Esophagus (tissue), 2 donors: Measurements from ENCODE around the gene F9. TPM values are rescaled to one million over a fixed set of nuclear protein-coding genes. Genes with fewer than 3 reads are reported as not detected.

Experiments
- H3K27ac ChIP-seq, 2 donors: one replicate each; pipeline ENCODE4 v1.5.1; 2013; ENCODE audit warnings: low read depth in 2 of 2, mild to moderate bottlenecking in 2 of 2, inconsistent platforms in 1 of 2, low read length in 1 of 2, moderate library complexity in 1 of 2
- H3K27me3 ChIP-seq, 2 donors: one replicate each; pipeline ENCODE4 v1.6.1; 2013; ENCODE audit warnings: low read length in 2 of 2, control low read depth in 1 of 2, mild to moderate bottlenecking in 1 of 2; ENCODE audit not compliant: insufficient read depth in 2 of 2, control insufficient read depth in 1 of 2
- H3K36me3 ChIP-seq, 2 donors: one replicate each; pipeline ENCODE4 v1.6.1; 2013; ENCODE audit warnings: low read length in 1 of 2; ENCODE audit not compliant: control insufficient read depth in 2 of 2, insufficient read depth in 2 of 2
- H3K4me1 ChIP-seq, 2 donors: one replicate each; pipeline ENCODE4 v1.6.1; 2013; ENCODE audit warnings: low read length in 1 of 2; ENCODE audit not compliant: control insufficient read depth in 2 of 2, insufficient read depth in 2 of 2
- H3K4me3 ChIP-seq, 2 donors: one replicate each; pipeline ENCODE4 v1.5.1; 2013; ENCODE audit warnings: low read length in 2 of 2, mild to moderate bottlenecking in 2 of 2, low read depth in 1 of 2, moderate library complexity in 1 of 2
- H3K9me3 ChIP-seq, 2 donors: one replicate each; pipeline ENCODE4 v1.6.1; 2013; ENCODE audit warnings: mild to moderate bottlenecking in 2 of 2, low read depth in 1 of 2, low read length in 1 of 2, moderate library complexity in 1 of 2; ENCODE audit not compliant: control insufficient read depth in 2 of 2, insufficient read depth in 1 of 2
- WGBS, 2 donors: extraction: QIAGEN DNeasy Blood & Tissue Kit; methylation state at CpG; one replicate each; pipeline ENCODE4 v1.1.7; 2013; 5-methylcytosine and 5-hydroxymethylcytosine counted together
- polyA plus RNA-seq, 2 donors: library from polyadenylated mRNA; stranded (reverse); fragments of 200-250 nt; gene quantifications; one replicate each; pipeline ENCODE4 v1.2.3, GENCODE V29; 2013
- donor health status: healthy with polysubstance abuse.
- donor health status: Bipolar disorder and iron deficiency.

F9 gene
- polyA plus RNA-seq, 2 donors: not detected

GRCh38 chrX:139566981-139567380 is 36.4 kb downstream of the F9 start:
- Histone ChIP-seq H3K27ac (no peak overlapping the region), H3K4me3 (no peak overlapping the region), H3K27me3 (peaks cover 0 to 4% of the 10 kb centered on the region in 2 donors), H3K36me3 (no peaks in the 10 kb centered on the region), H3K4me1 (no peaks in the 10 kb centered on the region), H3K9me3 (no peaks in the 10 kb centered on the region)
- WGBS, 2 donors: 86 to 96% methylated on average over 1 of the region's 1 CpG

- Histone ChIP-seq H3K9me3 (no peaks in the 10 kb centered on the region), H3K4me3 (no peak overlapping the region), H3K36me3 (no peaks in the 10 kb centered on the region), H3K27me3 (no peaks in the 10 kb centered on the region), H3K27ac (no peak overlapping the region), H3K4me1 (no peaks in the 10 kb centered on the region)
- 50 to 56% methylated on average over 4 of the region's 4 CpGs for WGBS, 2 donors
Measured at GRCh38 chrX:139581068-139581467, 50.5 kb downstream of the F9 start.

- Histone ChIP-seq H3K4me1 (no peaks in the 10 kb centered on the region), H3K4me3 (no peak overlapping the region), H3K36me3 (no peaks in the 10 kb centered on the region), H3K9me3 (no peaks in the 10 kb centered on the region), H3K27ac (no peak overlapping the region), H3K27me3 (no peaks in the 10 kb centered on the region)
- WGBS, 2 donors: 60 to 69% methylated on average over 5 of the region's 5 CpGs
Measured at GRCh38 chrX:139585613-139586012, 55.1 kb downstream of the F9 start.

DNA sequence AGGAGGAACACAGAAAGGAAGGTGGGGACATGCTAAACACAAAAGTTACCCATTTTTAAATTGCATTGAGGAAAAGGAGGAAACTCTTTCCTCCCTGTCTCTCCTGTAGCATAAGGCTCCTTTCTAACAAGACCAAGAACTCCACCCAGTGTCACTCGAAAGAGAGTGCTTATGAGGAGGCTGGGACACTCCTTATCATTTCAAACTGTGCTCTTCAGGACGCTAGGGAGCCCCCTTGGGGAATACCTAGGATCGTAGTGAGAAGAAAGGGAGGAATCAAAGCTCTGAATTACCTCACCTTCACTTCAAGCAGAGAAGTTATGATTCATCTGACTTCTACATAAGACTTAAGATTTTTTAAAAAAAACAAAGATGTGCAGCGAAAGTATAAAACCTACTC is 65.5 kb downstream of the F9 start:
- no peak overlapping the region for H3K27ac ChIP-seq
- no peaks in the 10 kb centered on the region for H3K9me3 ChIP-seq
- no peaks in the 10 kb centered on the region for H3K36me3 ChIP-seq
- no peak overlapping the region for H3K4me3 ChIP-seq
- 38 to 45% methylated on average over 4 of the region's 4 CpGs for WGBS, 2 donors
- H3K27me3 ChIP-seq: no peaks in the 10 kb centered on the region
- H3K4me1 ChIP-seq: no peaks in the 10 kb centered on the region

- H3K9me3 ChIP-seq: no peaks in the 10 kb centered on the region
- H3K36me3 ChIP-seq: no peaks in the 10 kb centered on the region
- H3K27me3 ChIP-seq: no peaks in the 10 kb centered on the region
- no peak overlapping the region for H3K4me3 ChIP-seq
- 47 to 91% methylated on average over 1 of the region's 1 CpG for WGBS, 2 donors
- no peak overlapping the region for H3K27ac ChIP-seq
- H3K4me1 ChIP-seq: no peaks in the 10 kb centered on the region
Measured at GRCh38 chrX:139600105-139600504, 69.6 kb downstream of the F9 start.

Other genes with a start within 250 kb of the F9 start
- gene MCF2, start 177.4 kb downstream of the F9 start, polyA plus RNA-seq: under 1 TPM; 0.06 to 0.10 TPM